GM19023 (cell line): ENCODE results near the gene ARID1B.

Experiments used
- ATAC-seq: cut with Tn5 transposase; IDR thresholded peaks from one replicate; pipeline ENCODE4 v1.9.1; 2021; ENCODE audit warnings: mild to moderate bottlenecking, moderate library complexity; ENCODE audit not compliant: unreplicated experiment

The ARID1B gene

GRCh38 chr6:157014871-157015270, 237.7 kb downstream of the ARID1B start:
- no peak for ATAC-seq

DNA sequence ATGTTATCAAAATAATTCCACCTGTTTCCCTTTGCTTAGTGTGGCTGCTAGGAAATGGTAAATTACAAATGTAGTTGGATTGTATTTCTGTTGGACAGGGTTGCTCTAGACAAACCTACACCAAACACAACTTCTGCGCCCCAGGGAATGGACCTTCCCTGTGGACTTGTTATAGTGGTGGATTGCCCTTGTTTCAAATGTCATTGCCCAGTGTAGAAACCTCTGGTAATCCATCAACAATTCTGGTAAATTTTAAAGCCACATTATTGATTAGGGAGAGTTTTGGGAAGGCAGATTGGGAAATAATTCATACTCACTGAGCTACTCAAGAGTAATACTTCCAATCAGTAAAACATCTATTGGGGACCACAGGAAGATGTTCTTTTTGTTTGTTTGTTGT, 239.8 kb downstream of the ARID1B start:
- no peak for ATAC-seq

- ATAC-seq = no peak
Measured at GRCh38 chr6:157017861-157018260, 240.7 kb downstream of the ARID1B start.

GRCh38 chr6:157019115-157019641, 242.0 kb downstream of the ARID1B start:
- ATAC-seq = no peak

DNA sequence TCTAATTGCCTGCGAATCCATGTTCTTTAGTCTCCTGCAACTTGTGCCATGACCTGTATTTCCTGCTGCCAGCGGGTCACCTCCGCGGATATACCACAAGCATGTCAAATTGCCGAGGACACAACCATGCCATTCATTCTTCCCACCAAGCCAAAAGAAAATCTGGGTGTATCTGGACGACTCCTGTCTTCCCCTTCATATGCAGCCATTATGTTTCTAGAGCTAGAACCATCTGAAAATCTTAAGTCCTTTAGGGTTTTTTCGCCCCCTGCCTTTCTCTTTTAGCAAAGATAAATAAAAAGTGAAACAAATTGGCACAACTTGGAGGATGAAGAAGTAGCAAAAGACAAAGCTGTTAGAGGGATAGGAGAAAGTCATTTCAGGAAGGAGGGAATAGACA, 242.6 kb downstream of the ARID1B start:
- no peak for ATAC-seq

DNA sequence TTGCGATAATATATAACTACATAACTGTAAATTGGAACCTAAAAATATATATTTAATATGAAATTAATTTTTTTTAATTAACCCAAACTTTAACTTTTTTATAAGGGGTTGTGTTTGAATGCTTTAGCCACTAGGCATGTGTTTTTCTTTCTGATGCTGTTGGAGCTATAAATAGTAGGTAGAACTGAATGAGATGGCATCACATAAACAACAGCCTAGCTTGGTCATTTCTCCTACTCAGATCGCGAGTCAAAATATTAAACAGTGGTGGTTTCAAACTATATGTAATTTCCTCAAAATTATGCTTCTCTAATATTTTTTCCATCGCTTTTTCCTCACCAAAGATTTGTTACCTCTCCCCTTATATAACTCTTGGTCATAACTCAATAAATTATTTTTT, 243.2 kb downstream of the ARID1B start:
- no peak for ATAC-seq

- peak; percentile 39 for ATAC-seq
Measured at GRCh38 chr6:157020881-157021343, 243.7 kb downstream of the ARID1B start.

GRCh38 chr6:157021344-157021992, 244.3 kb downstream of the ARID1B start:
- ATAC-seq = peak; percentile 83

DNA sequence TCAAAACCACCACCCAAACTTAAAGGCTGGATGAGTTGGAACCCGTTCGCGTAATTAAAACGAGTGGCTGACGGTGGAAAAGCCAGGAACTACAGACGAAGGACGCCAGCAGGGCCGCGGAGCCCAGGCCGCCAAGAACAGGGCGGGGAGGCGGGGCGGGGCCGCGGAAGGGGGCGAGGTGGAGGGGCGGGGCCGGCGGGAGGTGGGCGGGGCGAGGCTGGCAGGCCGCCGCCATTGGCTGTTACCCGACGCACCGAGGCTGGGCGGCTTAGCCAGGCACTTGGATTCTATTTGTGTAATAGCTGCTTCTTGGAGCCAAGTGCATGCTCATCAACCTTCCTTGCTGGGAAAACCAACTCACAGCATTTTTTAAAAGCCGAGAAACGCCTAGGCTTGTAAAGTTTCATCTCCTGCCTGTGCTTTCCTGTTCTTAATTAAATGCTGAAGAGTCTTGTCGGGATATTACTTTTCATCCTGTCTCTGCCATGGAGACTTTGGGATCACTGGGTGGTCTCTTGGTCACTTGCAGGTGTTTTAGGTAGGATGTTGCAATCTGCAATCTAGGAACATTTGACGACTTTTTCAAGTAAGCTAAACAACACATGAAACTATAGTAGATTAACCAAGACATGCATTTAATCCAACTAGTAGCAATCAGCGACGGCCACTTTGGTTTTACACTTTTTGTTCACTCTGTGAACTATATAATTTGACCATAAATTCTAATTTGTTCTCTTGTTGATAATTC, 245.0 kb downstream of the ARID1B start:
- peak; percentile 68 for ATAC-seq

DNA sequence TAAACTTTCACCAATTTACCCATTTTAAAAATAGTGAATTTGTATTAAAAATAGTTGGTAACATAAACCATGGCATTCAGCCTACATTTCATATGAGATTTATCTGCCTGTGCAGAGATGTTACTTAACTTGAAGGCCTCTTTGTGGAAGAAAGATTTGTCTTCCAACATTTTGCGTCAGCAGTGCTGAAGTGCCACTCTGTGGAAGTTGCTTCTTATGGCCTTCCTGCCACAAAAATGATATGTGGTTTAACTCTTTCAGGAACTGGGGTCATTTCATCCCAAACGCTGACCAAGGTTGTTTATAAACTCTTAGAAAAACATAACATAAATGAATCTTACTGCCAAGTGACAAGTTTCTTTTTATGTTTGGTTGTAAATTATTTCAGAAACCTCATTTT, 246.8 kb downstream of the ARID1B start:
- ATAC-seq = no peak

DNA sequence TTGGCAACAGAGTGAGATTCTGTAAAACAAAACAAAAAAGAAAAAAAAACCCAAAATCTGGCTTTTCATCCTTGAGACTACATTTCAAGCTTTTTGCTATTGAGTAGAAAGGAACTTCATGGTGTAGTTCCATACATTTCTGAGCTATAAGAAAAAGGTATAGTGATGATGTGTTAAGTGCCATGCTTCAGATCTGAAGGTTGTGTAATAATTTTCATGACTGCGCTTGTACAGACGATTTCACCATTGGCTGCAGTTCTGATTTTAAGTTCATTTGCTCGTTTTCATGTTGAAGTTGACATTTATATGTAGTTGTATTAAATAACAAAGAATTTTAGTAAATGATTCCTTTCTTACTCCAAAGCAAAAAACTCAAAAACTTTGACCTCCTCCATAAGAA, 247.6 kb downstream of the ARID1B start:
- ATAC-seq = no peak

DNA sequence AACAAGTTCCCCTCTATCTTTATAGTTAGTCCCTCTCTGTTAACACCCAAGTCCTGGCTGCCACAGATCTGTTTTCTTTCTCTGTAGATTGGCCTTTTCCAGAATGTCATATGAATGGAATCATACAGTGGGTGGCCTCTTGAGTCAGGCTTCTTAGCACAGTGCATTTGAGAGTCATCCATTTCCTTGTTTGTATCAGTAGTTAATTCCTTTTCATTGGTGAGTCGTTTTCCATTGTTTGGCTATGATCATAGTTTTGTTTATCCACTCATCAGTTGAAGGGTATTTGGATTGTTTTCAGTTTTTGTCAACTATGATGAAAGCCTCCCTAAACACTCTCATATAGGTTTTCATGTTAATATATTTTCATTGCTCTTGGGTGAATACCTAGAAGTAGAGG, 248.3 kb downstream of the ARID1B start:
- no peak for ATAC-seq

DNA sequence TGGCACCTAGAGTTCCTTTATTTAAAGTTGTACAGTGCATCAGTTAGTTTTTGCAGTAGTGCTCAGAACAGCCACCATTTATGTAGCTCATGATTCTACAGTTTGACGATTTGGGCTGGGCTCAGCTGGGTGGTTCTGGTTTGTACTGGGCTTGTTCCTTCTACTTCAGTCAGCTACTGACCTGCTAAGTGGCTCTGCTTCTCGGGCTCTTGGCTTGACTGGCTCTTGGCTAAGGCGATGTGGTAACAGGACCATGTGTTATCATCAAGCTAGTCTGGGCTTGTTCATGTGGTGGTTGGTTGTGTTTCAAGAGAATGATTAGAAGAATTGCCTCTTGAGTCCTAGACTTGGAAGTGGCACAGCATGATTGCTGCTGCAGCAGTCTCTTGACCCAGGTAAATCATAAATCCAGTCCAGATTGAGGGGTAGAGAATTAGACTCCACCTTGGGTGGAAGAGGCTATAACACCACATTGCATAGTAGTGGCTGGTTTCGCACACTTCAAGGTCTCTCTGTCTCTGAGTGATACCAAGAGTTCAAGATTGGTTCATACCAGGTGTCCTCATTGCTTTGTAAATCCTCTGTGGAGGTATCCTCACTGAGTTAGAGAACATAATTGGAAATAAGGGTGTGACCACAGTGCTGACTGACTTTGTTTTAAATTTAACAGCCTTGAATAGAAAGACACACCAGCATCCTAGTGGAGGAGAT, 253.0 kb downstream of the ARID1B start:
- ATAC-seq = peak; percentile 69

GRCh38 chr6:157030755-157031154, 253.6 kb downstream of the ARID1B start:
- ATAC-seq = no peak

- no peak for ATAC-seq
Measured at GRCh38 chr6:157032923-157033322, 255.7 kb downstream of the ARID1B start.

DNA sequence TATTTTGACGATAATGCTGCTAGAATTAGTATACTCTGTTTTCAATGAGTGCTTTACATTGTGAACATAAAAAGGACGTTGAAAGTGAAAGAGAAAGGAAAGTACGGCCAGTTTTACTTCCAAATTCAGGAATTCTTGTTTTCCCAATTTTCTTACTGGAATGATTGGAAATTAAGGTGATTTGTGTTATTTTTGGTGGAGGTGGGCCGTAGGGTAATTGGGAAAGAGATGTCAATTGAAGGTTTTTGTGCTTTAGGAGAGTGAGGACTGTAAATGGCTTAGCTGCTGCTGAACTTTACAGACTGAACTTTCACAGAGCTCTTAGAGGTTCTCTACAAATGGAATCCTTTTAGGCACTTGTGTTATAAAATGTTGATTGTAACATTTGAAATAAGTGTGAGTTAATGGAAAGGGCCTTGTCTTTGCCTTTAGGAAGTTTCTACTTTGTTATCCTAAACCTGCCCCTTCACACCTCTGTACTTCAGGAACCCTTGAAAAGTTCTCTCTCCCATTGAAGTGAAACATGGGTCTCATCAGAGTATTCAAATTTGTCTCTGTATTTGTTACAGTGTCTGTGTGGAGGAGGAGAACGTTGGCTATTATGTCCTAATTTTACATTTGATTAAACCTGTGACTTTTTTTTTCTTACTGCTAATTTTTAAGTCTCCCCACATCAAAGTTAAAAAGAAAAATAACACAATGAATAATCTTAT, 256.4 kb downstream of the ARID1B start:
- ATAC-seq = no peak

DNA sequence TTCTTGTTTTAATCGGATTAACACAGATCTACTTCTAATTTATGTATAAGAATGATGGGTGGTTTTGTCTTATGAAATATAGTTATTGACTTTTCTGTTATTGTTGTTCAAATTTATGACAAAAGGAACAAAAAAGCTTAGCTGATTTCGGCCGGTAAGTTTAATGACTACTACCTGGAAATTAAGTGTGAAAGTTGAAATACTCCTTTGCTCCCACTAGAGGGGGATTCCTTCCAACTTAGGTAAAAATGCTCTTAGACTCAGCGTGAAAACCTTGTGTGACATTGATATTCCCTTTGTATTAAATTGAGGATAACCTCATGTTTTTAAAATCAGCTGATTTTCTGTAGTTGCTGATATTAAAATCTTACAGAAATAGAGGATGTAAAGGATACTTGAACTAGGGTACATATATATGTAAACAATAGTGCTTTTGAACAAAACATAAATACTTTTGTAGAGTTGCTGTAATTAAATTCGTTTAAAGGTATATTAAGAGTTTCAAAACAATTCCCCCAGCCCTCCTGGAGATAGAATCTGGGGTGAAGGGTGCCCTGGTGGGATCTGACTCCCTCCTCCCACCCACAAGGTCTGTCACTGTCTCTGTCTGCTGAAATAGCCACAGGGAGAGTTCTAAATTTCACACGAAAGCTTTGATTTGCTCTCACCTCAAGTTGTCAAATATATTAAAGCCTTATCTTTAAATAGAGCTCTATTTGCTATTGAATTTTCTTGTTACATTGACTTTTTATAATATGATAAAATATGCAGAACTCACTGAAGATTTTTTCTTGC, 257.5 kb downstream of the ARID1B start:
- ATAC-seq = no peak

- no peak for ATAC-seq
Measured at GRCh38 chr6:157035546-157035945, 258.4 kb downstream of the ARID1B start.

- no peak for ATAC-seq
Measured at GRCh38 chr6:157036245-157036711, 259.1 kb downstream of the ARID1B start.

DNA sequence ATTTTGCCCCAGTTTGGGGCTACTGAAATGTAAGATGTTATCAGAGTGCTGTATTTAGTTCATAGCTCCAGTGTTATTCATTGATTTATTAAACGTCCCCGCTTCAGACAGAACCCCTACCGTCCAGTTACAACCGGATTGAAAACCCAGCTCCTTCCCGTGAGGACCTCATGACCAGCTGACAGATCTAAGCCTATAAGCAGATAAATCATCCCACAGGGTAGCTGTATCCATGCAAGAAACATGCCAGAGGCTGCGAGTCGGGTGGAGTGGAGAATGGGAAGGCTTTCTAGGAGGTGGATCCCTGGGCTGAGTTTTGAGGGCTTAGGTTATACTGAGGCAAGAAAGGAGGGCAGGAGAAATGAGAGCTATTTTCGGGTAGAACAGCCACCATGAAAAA, 260.0 kb downstream of the ARID1B start:
- ATAC-seq = no peak
